Nephron (organoid): ENCODE measurements around the gene SLC9A3.

ENCODE experiments used
- H3K27ac Mint-ChIP-seq, 3 experiments: 2 replicates each; pipeline ENCODE4 v1.8.0; 2020; ENCODE audit warnings: mixed read lengths in 3 of 3, mild to moderate bottlenecking in 2 of 3, moderate library complexity in 1 of 3
- H3K27me3 Mint-ChIP-seq: 2 replicates; pipeline ENCODE4 v1.8.0; 2021; ENCODE audit warnings: low read depth, mild to moderate bottlenecking, moderate library complexity, mixed read lengths
- H3K36me3 Mint-ChIP-seq: 2 replicates; pipeline ENCODE4 v1.8.0; 2020; ENCODE audit warnings: low read depth, mixed read lengths
- H3K4me1 Mint-ChIP-seq: 2 replicates; pipeline ENCODE4 v1.8.0; 2020; ENCODE audit warnings: mixed read lengths
- H3K4me3 Mint-ChIP-seq, 3 experiments: 2 replicates each; pipeline ENCODE4 v1.8.0; 2020; ENCODE audit warnings: mild to moderate bottlenecking in 3 of 3, mixed read lengths in 3 of 3, moderate library complexity in 2 of 3
- H3K9me3 Mint-ChIP-seq: 2 replicates; pipeline ENCODE4 v1.8.0; 2020; ENCODE audit warnings: mixed read lengths
- CTCF ChIP-seq, 3 experiments: fragments of 200-600 bp; sonication (generic); IDR thresholded peaks; one replicate each; pipeline ENCODE4 v1.5.0; 2021; ENCODE audit warnings: antibody characterized with exemption in 3 of 3; ENCODE audit not compliant: unreplicated experiment in 3 of 3

The SLC9A3 gene

GRCh38 chr5:472656-473550, 51.3 kb downstream of the SLC9A3 start:
- peaks cover 7% of the 10 kb centered on the region for H3K4me1 Mint-ChIP-seq
- H3K9me3 Mint-ChIP-seq = no peaks in the 10 kb centered on the region
- peaks cover 39% of the 10 kb centered on the region for H3K27me3 Mint-ChIP-seq
- no peaks in the 10 kb centered on the region for H3K36me3 Mint-ChIP-seq
- H3K4me3 Mint-ChIP-seq = peak overlapping the region; percentile 71 to 82 (median 76)
- H3K27ac Mint-ChIP-seq = no peak overlapping the region
- no peak for TF ChIP-seq CTCF (IDR thresholded peaks at IDR 0.05; ENCODE audit: unreplicated experiment in 3 of 3)

- H3K27me3 Mint-ChIP-seq = peaks cover 32% of the 10 kb centered on the region
- peak overlapping the region; percentile 39 to 54 (median 40) for H3K27ac Mint-ChIP-seq
- peaks cover 7% of the 10 kb centered on the region for H3K4me1 Mint-ChIP-seq
- peak overlapping the region; percentile 70 to 82 (median 76) for H3K4me3 Mint-ChIP-seq
- no peak for TF ChIP-seq CTCF (IDR thresholded peaks at IDR 0.05; ENCODE audit: unreplicated experiment in 3 of 3)
- no peaks in the 10 kb centered on the region for H3K36me3 Mint-ChIP-seq
- no peaks in the 10 kb centered on the region for H3K9me3 Mint-ChIP-seq
Observed at GRCh38 chr5:472076-472655, 52.1 kb downstream of the SLC9A3 start.

GRCh38 chr5:471750-472058, 52.5 kb downstream of the SLC9A3 start:
- no peak for TF ChIP-seq CTCF (IDR thresholded peaks at IDR 0.05; ENCODE audit: unreplicated experiment in 3 of 3)
- H3K27me3 Mint-ChIP-seq = peaks cover 27% of the 10 kb centered on the region
- no peaks in the 10 kb centered on the region for H3K9me3 Mint-ChIP-seq
- peak overlapping the region; percentile 70 to 82 (median 76) for H3K4me3 Mint-ChIP-seq
- H3K4me1 Mint-ChIP-seq = peaks cover 7% of the 10 kb centered on the region
- H3K27ac Mint-ChIP-seq = peak overlapping the region; percentile 39 to 54 (median 40)
- H3K36me3 Mint-ChIP-seq = no peaks in the 10 kb centered on the region

GRCh38 chr5:470961-471749, 53.1 kb downstream of the SLC9A3 start:
- H3K9me3 Mint-ChIP-seq = no peaks in the 10 kb centered on the region
- H3K27ac Mint-ChIP-seq = peak overlapping the region; percentile 39 to 54 (median 40)
- H3K4me3 Mint-ChIP-seq = peak overlapping the region; percentile 70 to 82 (median 76)
- H3K4me1 Mint-ChIP-seq = peaks cover 7% of the 10 kb centered on the region
- H3K36me3 Mint-ChIP-seq = peaks cover 4% of the 10 kb centered on the region
- TF ChIP-seq CTCF (IDR thresholded peaks at IDR 0.05; ENCODE audit: unreplicated experiment in 3 of 3) = no peak
- peaks cover 22% of the 10 kb centered on the region for H3K27me3 Mint-ChIP-seq

GRCh38 chr5:469752-470483, 54.3 kb downstream of the SLC9A3 start:
- Mint-ChIP-seq H3K4me1 (peaks cover 7% of the 10 kb centered on the region), H3K9me3 (no peaks in the 10 kb centered on the region), H3K36me3 (peaks cover 4% of the 10 kb centered on the region), H3K4me3 (peak overlapping the region; percentile 19 to 60 (median 57)), H3K27me3 (peaks cover 11% of the 10 kb centered on the region), H3K27ac (no peak overlapping the region)
- no peak for TF ChIP-seq CTCF (IDR thresholded peaks at IDR 0.05; ENCODE audit: unreplicated experiment in 3 of 3)
